Neural progenitor cell (in vitro differentiated cells): Measurements from ENCODE around the gene FAM83B. TPM values are rescaled to one million over a fixed set of nuclear protein-coding genes. Genes with fewer than 3 reads are reported as not detected.

ENCODE experiments used
- DNase-seq: peaks from one replicate; pipeline ENCODE4 v3.0.0-alpha.2; 2016; ENCODE audit warnings: low spot score
- H2AFZ ChIP-seq: fragments of 200-600 bp; sonication (generic); replicated peaks from 2 replicates; pipeline ENCODE4 v1.6.1; 2016; ENCODE audit warnings: antibody characterized with exemption
- H3F3A ChIP-seq: fragments of 200-600 bp; sonication (generic); 2 replicates; pipeline ENCODE4 v1.6.1; 2016; ENCODE audit warnings: antibody characterized with exemption, low read depth
- H3K27ac ChIP-seq: fragments of 200-600 bp; sonication (generic); 2 replicates; pipeline ENCODE4 v1.5.1; 2016; ENCODE audit warnings: mild to moderate bottlenecking
- H3K27me3 ChIP-seq: fragments of 200-600 bp; sonication (generic); 2 replicates; pipeline ENCODE4 v1.6.1; 2016; ENCODE audit warnings: mild to moderate bottlenecking, moderate library complexity
- H3K36me3 ChIP-seq: fragments of 200-600 bp; sonication (generic); 2 replicates; pipeline ENCODE4 v1.5.1; 2016
- H3K4me1 ChIP-seq: fragments of 200-600 bp; sonication (generic); 2 replicates; pipeline ENCODE4 v1.6.1; 2016; ENCODE audit warnings: mixed run types
- H3K4me2 ChIP-seq: fragments of 200-600 bp; sonication (generic); 2 replicates; pipeline ENCODE4 v1.6.1; 2016
- H3K4me3 ChIP-seq: fragments of 200-600 bp; sonication (generic); 2 replicates; pipeline ENCODE4 v1.5.1; 2016
- H3K79me2 ChIP-seq: fragments of 200-600 bp; sonication (generic); 2 replicates; pipeline ENCODE4 v1.6.1; 2016; ENCODE audit warnings: low read depth
- H3K9ac ChIP-seq: fragments of 200-600 bp; sonication (generic); 2 replicates; pipeline ENCODE4 v1.6.1; 2016
- H3K9me3 ChIP-seq: fragments of 200-600 bp; sonication (generic); 2 replicates; pipeline ENCODE4 v1.5.1; 2016; ENCODE audit warnings: low read depth
- H4K20me1 ChIP-seq: fragments of 200-600 bp; sonication (generic); 2 replicates; pipeline ENCODE4 v1.6.1; 2016; ENCODE audit warnings: low read depth
- H3K27ac Mint-ChIP-seq: 3 replicates; pipeline ENCODE4 v1.8.0; 2021; ENCODE audit warnings: mixed read lengths
- H3K27me3 Mint-ChIP-seq: 2 replicates; pipeline ENCODE4 v1.8.0; 2022; ENCODE audit warnings: low read depth, mild to moderate bottlenecking, inconsistent platforms, moderate library complexity, mixed read lengths; ENCODE audit not compliant: insufficient read depth
- H3K36me3 Mint-ChIP-seq: 3 replicates; pipeline ENCODE4 v1.8.0; 2021; ENCODE audit warnings: mixed read lengths
- H3K4me1 Mint-ChIP-seq: 3 replicates; pipeline ENCODE4 v1.8.0; 2021; ENCODE audit warnings: mixed read lengths
- H3K4me3 Mint-ChIP-seq: 3 replicates; pipeline ENCODE4 v1.8.0; 2021; ENCODE audit warnings: mild to moderate bottlenecking, moderate library complexity, mixed read lengths
- H3K9me3 Mint-ChIP-seq: 3 replicates; pipeline ENCODE4 v1.8.0; 2020; ENCODE audit warnings: mixed read lengths
- CTCF ChIP-seq: fragments of 200-600 bp; sonication (generic); IDR thresholded peaks from 2 replicates; pipeline ENCODE4 v1.5.1; 2017; ENCODE audit warnings: antibody characterized with exemption, mild to moderate bottlenecking
- EZH2 ChIP-seq: fragments of 200-600 bp; sonication (generic); IDR thresholded peaks from 2 replicates; pipeline ENCODE4 v1.6.1; 2017; ENCODE audit warnings: antibody characterized with exemption, mild to moderate bottlenecking, moderate library complexity
- EZH2phosphoT487 ChIP-seq: fragments of 200-600 bp; sonication (generic); IDR thresholded peaks from 2 replicates; pipeline ENCODE4 v1.6.1; 2017; ENCODE audit warnings: antibody characterized with exemption
- total RNA-seq: library from RNA; depleted of rRNA; stranded (reverse); fragments of >200 nt; gene quantifications from 2 replicates; pipeline ENCODE4 v1.2.3, GENCODE V29; 2015; ENCODE audit warnings: low replicate concordance

FAM83B gene
- total RNA-seq, 1 donor from 2014 or later: 5.3 TPM

- no peaks in the 10 kb centered on the region for H3K36me3 Mint-ChIP-seq
- no peak for TF ChIP-seq EZH2phosphoT487
- no peak overlapping the region for H3K4me3 ChIP-seq
- no peaks in the 10 kb centered on the region for H3K27me3 ChIP-seq
- no peak overlapping the region for H2AFZ ChIP-seq
- no peaks in the 10 kb centered on the region for H3K27me3 Mint-ChIP-seq
- H3K9ac ChIP-seq: no peak overlapping the region
- no peak for DNase-seq
- no peaks in the 10 kb centered on the region for H3K9me3 ChIP-seq
- no peaks in the 10 kb centered on the region for H3K9me3 Mint-ChIP-seq
- peaks cover 7% of the 10 kb centered on the region for H3K4me1 ChIP-seq
- H3K27ac ChIP-seq: no peak overlapping the region
- no peaks in the 10 kb centered on the region for H4K20me1 ChIP-seq
- H3F3A ChIP-seq: no peaks in the 10 kb centered on the region
- H3K79me2 ChIP-seq: no peaks in the 10 kb centered on the region
- no peak overlapping the region for H3K4me2 ChIP-seq
- peaks cover 6% of the 10 kb centered on the region for H3K4me1 Mint-ChIP-seq
- no peak overlapping the region for H3K27ac Mint-ChIP-seq
- no peaks in the 10 kb centered on the region for H3K36me3 ChIP-seq
- H3K4me3 Mint-ChIP-seq: no peak overlapping the region
Observed at GRCh38 chr6:54903884-54904283, 57.3 kb downstream of the FAM83B start.

GRCh38 chr6:54907355-54907754, 60.8 kb downstream of the FAM83B start:
- H3K9ac ChIP-seq: no peak overlapping the region
- no peaks in the 10 kb centered on the region for H3F3A ChIP-seq
- no peaks in the 10 kb centered on the region for H3K9me3 ChIP-seq
- no peak overlapping the region for H3K4me3 Mint-ChIP-seq
- no peaks in the 10 kb centered on the region for H3K36me3 Mint-ChIP-seq
- H4K20me1 ChIP-seq: no peaks in the 10 kb centered on the region
- no peak overlapping the region for H3K27ac Mint-ChIP-seq
- no peak for DNase-seq
- H3K4me1 ChIP-seq: no peaks in the 10 kb centered on the region
- H3K27me3 Mint-ChIP-seq: peaks cover 3% of the 10 kb centered on the region
- no peaks in the 10 kb centered on the region for H3K36me3 ChIP-seq
- H3K4me3 ChIP-seq: no peak overlapping the region
- H3K4me2 ChIP-seq: no peak overlapping the region
- H3K4me1 Mint-ChIP-seq: no peaks in the 10 kb centered on the region
- TF ChIP-seq CTCF: no peak
- no peak for TF ChIP-seq EZH2
- TF ChIP-seq EZH2phosphoT487: no peak
- no peak overlapping the region for H3K27ac ChIP-seq
- H3K9me3 Mint-ChIP-seq: no peaks in the 10 kb centered on the region
- H3K79me2 ChIP-seq: no peaks in the 10 kb centered on the region
- H3K27me3 ChIP-seq: no peaks in the 10 kb centered on the region
- no peak overlapping the region for H2AFZ ChIP-seq

GRCh38 chr6:54909184-54909583, 62.6 kb downstream of the FAM83B start:
- Histone ChIP-seq H3K4me1 (no peaks in the 10 kb centered on the region), H3K4me3 (no peak overlapping the region), H3F3A (no peaks in the 10 kb centered on the region), H3K4me2 (no peak overlapping the region), H3K9me3 (no peaks in the 10 kb centered on the region), H3K27ac (no peak overlapping the region), H3K36me3 (no peaks in the 10 kb centered on the region), H3K9ac (no peak overlapping the region), H4K20me1 (no peaks in the 10 kb centered on the region), H2AFZ (no peak overlapping the region), H3K79me2 (no peaks in the 10 kb centered on the region), H3K27me3 (no peaks in the 10 kb centered on the region)
- Mint-ChIP-seq H3K27ac (no peak overlapping the region), H3K27me3 (peaks cover 3% of the 10 kb centered on the region), H3K36me3 (no peaks in the 10 kb centered on the region), H3K4me3 (no peak overlapping the region), H3K9me3 (no peaks in the 10 kb centered on the region), H3K4me1 (no peaks in the 10 kb centered on the region)
- no peak for TF ChIP-seq EZH2
- TF ChIP-seq EZH2phosphoT487: no peak
- no peak for TF ChIP-seq CTCF
- no peak for DNase-seq

GRCh38 chr6:54910431-54910884, 63.9 kb downstream of the FAM83B start:
- no peaks in the 10 kb centered on the region for H3K4me1 Mint-ChIP-seq
- H4K20me1 ChIP-seq: no peaks in the 10 kb centered on the region
- H3K27me3 ChIP-seq: no peaks in the 10 kb centered on the region
- H3K79me2 ChIP-seq: no peaks in the 10 kb centered on the region
- no peaks in the 10 kb centered on the region for H3K4me1 ChIP-seq
- H3K4me3 Mint-ChIP-seq: no peak overlapping the region
- H2AFZ ChIP-seq: no peak overlapping the region
- no peak overlapping the region for H3K9ac ChIP-seq
- no peaks in the 10 kb centered on the region for H3K36me3 ChIP-seq
- H3K9me3 ChIP-seq: no peaks in the 10 kb centered on the region
- H3K9me3 Mint-ChIP-seq: no peaks in the 10 kb centered on the region
- peaks cover 3% of the 10 kb centered on the region for H3K27me3 Mint-ChIP-seq
- TF ChIP-seq EZH2 (no peak), CTCF (no peak), EZH2phosphoT487 (no peak)
- H3K4me2 ChIP-seq: no peak overlapping the region
- H3K27ac Mint-ChIP-seq: no peak overlapping the region
- DNase-seq: no peak
- H3K27ac ChIP-seq: no peak overlapping the region
- H3K4me3 ChIP-seq: no peak overlapping the region
- H3K36me3 Mint-ChIP-seq: no peaks in the 10 kb centered on the region
- no peaks in the 10 kb centered on the region for H3F3A ChIP-seq
